Left lung (tissue), 10 donors: ENCODE measurements around the gene CLEC4G. TPM values are rescaled to one million over a fixed set of nuclear protein-coding genes. Genes with fewer than 3 reads are reported as not detected.

Source experiments
- ATAC-seq: fragments of 200-7000 bp; cut with Tn5 transposase; one replicate; pipeline ENCODE4 v1.9.1; 2020; ENCODE audit warnings: moderate library complexity
- DNase-seq, 4 donors: peaks; one replicate each; pipeline ENCODE4 v3.0.0-alpha.2; 2013 to 2020
- H3K27ac ChIP-seq, 2 donors: fragments of 200-600 bp; sonication (generic) in 1 of 2; one replicate each; pipeline versions ENCODE4 v1.5.0 to v1.8.0; 2020 to 2021
- H3K27me3 ChIP-seq, 2 donors: fragments of 200-600 bp; sonication (generic) in 1 of 2; one replicate each; pipeline versions ENCODE4 v1.5.0 to v1.8.0; 2020 to 2021
- H3K36me3 ChIP-seq, 2 donors: fragments of 200-600 bp; sonication (generic) in 1 of 2; one replicate each; pipeline versions ENCODE4 v1.5.0 to v1.8.0; 2020 to 2021
- H3K4me1 ChIP-seq, 2 donors: fragments of 200-600 bp; one replicate each; pipeline ENCODE4 v1.8.0; 2021
- H3K4me3 ChIP-seq, 2 donors: fragments of 200-600 bp; sonication (generic) in 1 of 2; one replicate each; pipeline versions ENCODE4 v1.5.0 to v1.8.0; 2020 to 2021; ENCODE audit warnings: mild to moderate bottlenecking in 1 of 2
- H3K9me3 ChIP-seq, 2 donors: fragments of 200-600 bp; sonication (generic) in 1 of 2; one replicate each; pipeline versions ENCODE4 v1.5.0 to v1.8.0; 2020 to 2021
- intact Hi-C, 2 donors: fragments of 100-400 bp; cut with DNase I; formaldehyde crosslinking; loops; one replicate each; pipeline versions ENCODE4 v1.11.2 to v1.14.2; 2022
- polyA plus RNA-seq, 6 donors: library from polyadenylated mRNA; unstranded; fragments of 120-200 nt; gene quantifications; one replicate each; pipeline ENCODE4 v1.2.1, GENCODE V29; 2013; ENCODE audit not compliant: insufficient read length in 6 of 6
- total RNA-seq, 2 donors: library from RNA; stranded (reverse); fragmentation: NEBNext Ultra II Directional; extraction: Animal tissue kit (Norgen Biotek cat#: 25700); gene quantifications; one replicate each; pipeline ENCODE4 v1.2.1, GENCODE V29; 2021
- TF ChIP-seq, protein P1 (sequence below), 2 donors: fragments of 200-600 bp; sonication (generic) in 1 of 2; IDR thresholded peaks; one replicate each; pipeline versions ENCODE4 v1.5.0 to v1.8.0; 2021; ENCODE audit warnings: antibody characterized with exemption in 2 of 2
- donor health status: DM: no; HTN: yes; CAD: no.
- donor health status: DM: no; HTN: no; CAD: no.

The CLEC4G gene
- total and polyA plus RNA-seq, 8 donors = 0.20 to 2.2 (median 0.33) TPM; not detected in 2

DNA sequence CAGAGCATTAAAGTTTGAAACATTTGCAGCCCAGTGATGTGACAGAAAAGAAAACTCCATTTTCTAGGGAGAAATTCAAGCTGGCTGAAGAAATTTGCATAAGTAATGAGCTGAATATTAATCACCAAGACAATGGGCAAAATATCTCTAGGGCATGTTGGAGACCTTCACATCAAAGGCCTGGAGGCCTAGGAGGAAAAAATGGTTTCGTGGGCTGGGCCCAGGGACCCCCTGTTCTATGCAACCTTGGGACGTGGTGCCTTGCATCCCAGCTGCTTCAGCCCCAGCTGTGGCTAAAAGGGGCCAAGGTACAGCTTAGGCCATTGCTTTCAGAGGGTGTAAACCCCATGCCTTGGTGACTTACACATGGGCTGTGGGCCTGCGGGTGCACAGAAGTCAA, 25.4 kb upstream of the CLEC4G start:
- H3K4me3 ChIP-seq = no peak overlapping the region
- no peak for DNase-seq
- ATAC-seq = no peak
- H3K27me3 ChIP-seq = no peaks in the 10 kb centered on the region
- TF ChIP-seq, protein P1, sequence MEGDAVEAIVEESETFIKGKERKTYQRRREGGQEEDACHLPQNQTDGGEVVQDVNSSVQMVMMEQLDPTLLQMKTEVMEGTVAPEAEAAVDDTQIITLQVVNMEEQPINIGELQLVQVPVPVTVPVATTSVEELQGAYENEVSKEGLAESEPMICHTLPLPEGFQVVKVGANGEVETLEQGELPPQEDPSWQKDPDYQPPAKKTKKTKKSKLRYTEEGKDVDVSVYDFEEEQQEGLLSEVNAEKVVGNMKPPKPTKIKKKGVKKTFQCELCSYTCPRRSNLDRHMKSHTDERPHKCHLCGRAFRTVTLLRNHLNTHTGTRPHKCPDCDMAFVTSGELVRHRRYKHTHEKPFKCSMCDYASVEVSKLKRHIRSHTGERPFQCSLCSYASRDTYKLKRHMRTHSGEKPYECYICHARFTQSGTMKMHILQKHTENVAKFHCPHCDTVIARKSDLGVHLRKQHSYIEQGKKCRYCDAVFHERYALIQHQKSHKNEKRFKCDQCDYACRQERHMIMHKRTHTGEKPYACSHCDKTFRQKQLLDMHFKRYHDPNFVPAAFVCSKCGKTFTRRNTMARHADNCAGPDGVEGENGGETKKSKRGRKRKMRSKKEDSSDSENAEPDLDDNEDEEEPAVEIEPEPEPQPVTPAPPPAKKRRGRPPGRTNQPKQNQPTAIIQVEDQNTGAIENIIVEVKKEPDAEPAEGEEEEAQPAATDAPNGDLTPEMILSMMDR (IDR thresholded peaks at IDR 0.05) = no peak
- no peaks in the 10 kb centered on the region for H3K4me1 ChIP-seq
- H3K36me3 ChIP-seq = no peaks in the 10 kb centered on the region
- H3K9me3 ChIP-seq = peaks cover 0 to 46% of the 10 kb centered on the region in 2 donors
- no peak overlapping the region for H3K27ac ChIP-seq
- intact Hi-C loops = no loop called here

DNA sequence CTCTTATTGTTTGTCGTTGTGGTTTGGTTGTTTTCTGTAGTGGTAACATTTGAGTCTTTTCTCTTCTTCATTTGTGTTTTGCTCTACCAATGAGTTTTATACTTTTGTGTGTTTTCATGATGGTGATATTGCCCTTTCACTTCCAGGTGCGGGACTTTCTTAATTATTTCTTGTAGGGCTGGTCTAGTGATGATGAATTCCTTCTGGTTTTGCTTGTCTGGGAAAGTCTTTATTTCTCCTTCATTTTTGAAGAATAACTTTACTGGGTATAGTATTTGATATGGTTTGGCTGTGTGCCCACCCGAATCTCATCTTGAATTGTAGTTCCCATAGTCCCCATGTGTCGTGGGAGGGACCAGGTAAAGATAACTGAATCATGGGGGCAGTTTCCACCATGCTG, 24.3 kb upstream of the CLEC4G start:
- H3K27me3 ChIP-seq = no peaks in the 10 kb centered on the region
- no peak overlapping the region for H3K27ac ChIP-seq
- no peak overlapping the region for H3K4me3 ChIP-seq
- H3K36me3 ChIP-seq = no peaks in the 10 kb centered on the region
- ATAC-seq = no peak
- TF ChIP-seq, protein P1 (IDR thresholded peaks at IDR 0.05) = no peak
- intact Hi-C loops = no loop called here
- peaks cover 0 to 46% of the 10 kb centered on the region in 2 donors for H3K9me3 ChIP-seq
- no peak for DNase-seq
- no peaks in the 10 kb centered on the region for H3K4me1 ChIP-seq

DNA sequence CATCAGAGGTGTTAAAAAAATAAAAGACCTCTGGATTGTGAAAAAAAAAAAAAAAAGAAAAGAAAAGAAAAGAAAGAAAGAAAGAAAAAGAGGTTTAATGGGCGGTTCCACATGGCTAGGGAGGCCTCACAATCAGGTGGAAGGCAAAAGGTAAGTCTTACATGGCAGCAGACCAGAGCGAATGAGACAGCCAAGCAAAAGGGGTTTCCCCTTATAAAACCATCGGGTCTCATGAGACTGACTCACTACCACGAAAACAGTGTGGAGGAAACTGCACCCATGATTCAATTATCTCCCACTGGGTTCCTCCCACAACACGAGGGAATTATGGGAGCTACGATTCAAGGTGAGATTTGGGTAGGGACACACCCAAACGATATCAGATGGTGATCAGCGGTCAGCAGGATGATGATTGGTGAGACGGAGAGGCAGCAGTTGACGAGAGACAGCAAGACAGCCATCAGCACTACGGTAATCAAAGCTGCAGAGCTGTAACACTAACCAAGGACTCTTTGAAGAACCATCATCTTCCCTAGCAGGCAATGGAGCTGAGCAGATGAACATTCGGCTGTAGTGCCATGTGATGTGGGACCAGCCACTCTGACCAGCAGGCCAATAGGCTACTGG, 19.4 kb upstream of the CLEC4G start:
- ATAC-seq = no peak

DNA sequence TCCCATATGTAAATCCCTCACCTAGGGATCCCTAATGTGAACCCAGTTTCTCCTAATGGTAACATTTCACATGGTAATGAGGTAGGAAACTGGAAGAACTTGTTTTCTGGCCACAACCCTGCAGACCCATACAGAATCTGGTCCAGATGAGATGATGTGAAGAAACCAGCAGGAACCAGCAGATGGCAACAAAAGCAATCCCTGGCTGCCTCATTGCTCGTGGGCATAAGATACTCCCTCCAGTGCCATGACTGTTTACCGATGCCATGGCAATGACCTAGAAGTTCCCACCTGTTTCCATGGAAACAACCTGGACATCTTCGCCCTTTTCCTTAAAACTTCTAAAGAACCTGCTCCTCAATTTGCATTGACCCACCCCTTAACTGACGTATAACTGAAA, 16.8 kb upstream of the CLEC4G start:
- intact Hi-C loops = no loop called here
- Histone ChIP-seq H3K9me3 (no peaks in the 10 kb centered on the region), H3K4me1 (peaks cover 0 to 6% of the 10 kb centered on the region in 2 donors), H3K27me3 (peaks cover 0 to 9% of the 10 kb centered on the region in 2 donors), H3K36me3 (no peaks in the 10 kb centered on the region), H3K27ac (no peak overlapping the region), H3K4me3 (no peak overlapping the region)
- ATAC-seq (peak; percentile 60), DNase-seq (peak in 1 of 4 donors; percentile 16)
- TF ChIP-seq, protein P1 (IDR thresholded peaks at IDR 0.05) = no peak

More for the DNA sequence above, 19.4 kb upstream of the CLEC4G start:
- intact Hi-C loops = no loop called here
- H3K4me3 ChIP-seq = no peak overlapping the region
- H3K27me3 ChIP-seq = peaks cover 0 to 9% of the 10 kb centered on the region in 2 donors
- no peaks in the 10 kb centered on the region for H3K36me3 ChIP-seq
- H3K27ac ChIP-seq = no peak overlapping the region
- H3K9me3 ChIP-seq = peaks cover 0 to 7% of the 10 kb centered on the region in 2 donors
- no peak for DNase-seq
- TF ChIP-seq, protein P1 (IDR thresholded peaks at IDR 0.05) = no peak
- peaks cover 0 to 6% of the 10 kb centered on the region in 2 donors for H3K4me1 ChIP-seq

DNA sequence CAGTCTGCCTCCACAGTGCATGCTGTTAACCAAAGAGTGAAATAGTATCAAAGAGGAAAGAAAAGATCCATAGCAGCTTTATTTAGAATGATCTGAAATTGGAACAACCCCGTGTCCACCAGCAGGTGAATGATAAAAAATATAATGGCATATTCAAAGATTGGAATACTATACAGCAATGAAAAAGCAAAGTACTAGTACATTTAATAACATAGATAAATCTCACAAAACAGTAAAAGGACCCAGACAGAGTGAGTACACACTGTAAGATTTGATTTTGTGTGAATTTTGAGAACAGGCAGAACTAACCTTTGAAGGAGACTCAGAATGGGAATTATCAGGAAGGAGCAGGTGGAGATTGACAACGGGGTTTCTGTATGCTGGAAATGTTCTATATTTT, 16.3 kb upstream of the CLEC4G start:
- H3K36me3 ChIP-seq = no peaks in the 10 kb centered on the region
- H3K27me3 ChIP-seq = peaks cover 0 to 9% of the 10 kb centered on the region in 2 donors
- TF ChIP-seq, protein P1 (IDR thresholded peaks at IDR 0.05) = no peak
- H3K4me3 ChIP-seq = no peak overlapping the region
- intact Hi-C loops = no loop called here
- H3K9me3 ChIP-seq = no peaks in the 10 kb centered on the region
- no peak overlapping the region for H3K27ac ChIP-seq
- no peak for ATAC-seq
- peaks cover 0 to 6% of the 10 kb centered on the region in 2 donors for H3K4me1 ChIP-seq
- DNase-seq = no peak
